IMR-90 (cell line): Measurements from ENCODE around the gene ALDH8A1.

ENCODE experiments used
- CEBPB ChIP-seq: IDR thresholded peaks from 2 replicates; pipeline ENCODE4 v1.6.1; 2012; ENCODE audit warnings: low read depth, low read length, improper control_type of control experiment
- CTCF ChIP-seq: conservative IDR thresholded peaks from 2 replicates; pipeline ENCODE4 v1.5.1; 2012; ENCODE audit warnings: mild to moderate bottlenecking, low read depth, low read length, improper control_type of control experiment
- MAFK ChIP-seq: IDR thresholded peaks from 2 replicates; pipeline ENCODE4 v1.6.1; 2012; ENCODE audit warnings: low read depth, low read length, improper control_type of control experiment
- MAZ ChIP-seq: IDR thresholded peaks from 2 replicates; pipeline ENCODE4 v1.6.1; 2012; ENCODE audit warnings: low read depth, mild to moderate bottlenecking, low read length, improper control_type of control experiment, moderate library complexity, borderline replicate concordance
- NFE2L2 ChIP-seq: fragments of 150-350 bp; IDR thresholded peaks from 2 replicates; pipeline ENCODE4 v1.6.1; 2016; ENCODE audit warnings: low read depth, mild to moderate bottlenecking, low read length
- POLR2A ChIP-seq: IDR thresholded peaks from 2 replicates; pipeline ENCODE4 v1.6.1; 2012; ENCODE audit warnings: mild to moderate bottlenecking, low read depth, low read length
- RCOR1 ChIP-seq: IDR thresholded peaks from 2 replicates; pipeline ENCODE4 v1.6.1; 2012; ENCODE audit warnings: mild to moderate bottlenecking, low read length, improper control_type of control experiment; ENCODE audit not compliant: insufficient replicate concordance
- RFX5 ChIP-seq: IDR thresholded peaks from 2 replicates; pipeline ENCODE4 v1.8.0; 2012; ENCODE audit warnings: low read depth, mild to moderate bottlenecking, low read length, moderate library complexity

- no peak for TF ChIP-seq CTCF
- no peak for TF ChIP-seq POLR2A
- no peak for TF ChIP-seq MAFK
- TF ChIP-seq CEBPB: no peak
- no peak for TF ChIP-seq NFE2L2
- TF ChIP-seq RFX5: no peak
- no peak for TF ChIP-seq MAZ
- TF ChIP-seq RCOR1: no peak
Measured at GRCh38 chr6:134962421-134962820, 12.5 kb upstream of the ALDH8A1 start.
